GM21737 (cell line): Measurements from ENCODE around the gene ST7L.

Source experiments
- ATAC-seq: cut with Tn5 transposase; IDR thresholded peaks from one replicate; pipeline ENCODE4 v1.9.1; 2021; ENCODE audit warnings: mild to moderate bottlenecking, moderate library complexity; ENCODE audit not compliant: unreplicated experiment

ST7L gene

GRCh38 chr1:112516141-112516540, 102.8 kb downstream of the ST7L start:
- no peak for ATAC-seq

GRCh38 chr1:112515311-112516009, 103.5 kb downstream of the ST7L start:
- no peak for ATAC-seq

DNA sequence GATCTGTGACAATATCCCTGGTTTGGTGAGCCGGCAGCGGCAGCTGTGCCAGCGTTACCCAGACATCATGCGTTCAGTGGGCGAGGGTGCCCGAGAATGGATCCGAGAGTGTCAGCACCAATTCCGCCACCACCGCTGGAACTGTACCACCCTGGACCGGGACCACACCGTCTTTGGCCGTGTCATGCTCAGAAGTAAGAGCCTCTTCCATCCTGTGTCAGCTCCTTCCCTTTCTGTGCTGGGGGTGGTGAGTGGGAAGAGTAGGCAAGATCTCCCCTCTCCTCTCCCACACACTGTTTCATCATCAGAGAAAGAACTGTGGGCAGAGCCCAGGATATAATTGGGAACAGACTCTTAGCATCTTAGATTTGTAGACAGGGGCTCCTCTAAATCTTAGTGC, 104.0 kb downstream of the ST7L start:
- no peak for ATAC-seq

- ATAC-seq: no peak
Observed at GRCh38 chr1:112513112-112513870, 105.7 kb downstream of the ST7L start.

DNA sequence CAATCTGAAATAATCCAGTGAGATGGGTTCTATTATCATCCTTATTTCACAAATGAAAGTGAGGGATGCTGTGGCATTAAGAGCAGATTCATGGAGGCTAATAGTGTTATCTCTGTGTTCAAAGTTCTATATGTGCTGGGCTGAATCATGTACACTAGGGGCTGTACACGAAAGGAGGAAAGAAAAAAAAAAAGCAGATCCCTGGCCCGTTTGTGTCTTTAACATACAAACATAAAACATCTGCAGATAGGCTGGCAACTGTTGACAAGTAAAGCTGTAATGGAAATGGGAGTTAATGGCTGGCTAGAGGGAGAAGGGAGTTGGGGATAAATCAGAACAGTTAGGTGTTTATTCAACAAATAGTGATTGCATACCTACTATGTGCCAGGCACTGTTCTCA, 107.0 kb downstream of the ST7L start:
- no peak for ATAC-seq

DNA sequence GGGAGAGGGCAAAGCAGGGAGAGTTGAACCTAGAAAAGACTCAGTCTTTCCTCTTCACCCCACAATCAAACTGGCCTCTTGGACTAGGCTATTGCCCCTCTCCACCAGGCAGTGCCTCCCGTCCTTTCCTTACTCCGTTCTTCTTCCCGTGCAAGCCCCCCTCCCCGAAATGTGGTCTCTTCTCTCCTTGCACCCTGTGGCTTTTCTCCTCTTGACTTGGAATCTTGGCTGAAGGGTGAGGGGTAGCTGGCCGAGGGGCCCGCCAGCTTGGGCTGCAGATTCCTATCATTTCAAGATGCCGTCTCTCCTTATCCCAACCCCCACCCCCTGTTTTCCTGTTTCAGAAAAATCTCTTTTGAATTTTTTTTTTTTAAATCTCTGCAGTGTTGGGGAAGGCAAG, 108.6 kb downstream of the ST7L start:
- ATAC-seq: no peak

GRCh38 chr1:112509660-112510178, 109.2 kb downstream of the ST7L start:
- ATAC-seq: no peak

DNA sequence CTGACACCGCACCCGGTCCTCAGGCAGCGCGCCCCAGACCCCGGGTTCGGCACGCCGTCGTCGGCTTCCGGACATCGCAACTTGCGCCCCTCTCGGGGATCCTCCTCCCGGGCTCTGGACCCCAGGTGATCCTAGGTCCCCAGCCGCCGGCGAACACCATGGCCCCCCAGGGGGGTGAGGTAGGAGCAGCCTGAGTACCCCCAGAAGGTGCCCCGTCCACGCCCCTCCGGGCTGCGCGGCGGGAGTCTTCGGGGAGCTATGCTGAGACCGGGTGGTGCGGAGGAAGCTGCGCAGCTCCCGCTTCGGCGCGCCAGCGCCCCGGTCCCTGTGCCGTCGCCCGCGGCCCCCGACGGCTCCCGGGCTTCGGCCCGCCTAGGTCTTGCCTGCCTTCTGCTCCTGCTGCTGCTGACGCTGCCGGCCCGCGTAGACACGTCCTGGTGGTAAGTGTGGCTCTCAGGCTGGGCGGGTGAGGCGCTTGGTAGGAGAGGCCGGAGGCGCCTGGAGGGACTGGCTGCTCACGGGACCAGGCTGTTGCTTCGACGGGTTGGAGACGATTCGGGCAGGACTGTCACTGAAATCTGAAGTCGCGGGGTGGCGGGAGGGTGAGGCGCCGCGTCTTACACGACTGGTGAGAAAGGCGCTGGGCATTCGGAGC, 109.8 kb downstream of the ST7L start:
- no peak for ATAC-seq

GRCh38 chr1:112508278-112509004, 110.5 kb downstream of the ST7L start, which contains the start of gene WNT2B:
Gene WNT2B, plus strand, starts transcription at chr1:112508965. Its CDS starts 298 bp downstream, at chr1:112509263.
- no peak for ATAC-seq

GRCh38 chr1:112507921-112508277, 111.0 kb downstream of the ST7L start:
- ATAC-seq: no peak

GRCh38 chr1:112507336-112507735, 111.6 kb downstream of the ST7L start:
- ATAC-seq: no peak

DNA sequence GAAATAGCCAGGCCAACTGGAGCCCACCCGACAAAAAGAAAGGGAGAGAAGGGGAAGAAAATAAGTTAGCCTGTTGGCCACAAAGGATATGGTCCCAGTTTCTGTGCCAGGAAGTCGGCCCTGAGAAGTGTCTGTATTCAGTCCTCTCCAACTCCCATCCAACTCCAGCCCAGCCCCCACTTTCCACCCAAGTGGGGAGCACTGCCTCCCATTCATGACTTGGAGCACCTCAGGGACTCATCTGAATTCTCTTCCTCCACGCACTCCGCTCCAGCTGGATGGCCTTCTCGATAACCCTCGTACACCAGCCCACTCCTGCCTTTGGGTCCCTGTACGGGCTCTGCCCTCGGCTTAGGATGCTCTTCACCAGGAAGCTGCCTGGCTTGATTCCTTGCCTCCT, 112.2 kb downstream of the ST7L start:
- no peak for ATAC-seq

GRCh38 chr1:112506306-112506705, 112.6 kb downstream of the ST7L start:
- ATAC-seq: no peak

DNA sequence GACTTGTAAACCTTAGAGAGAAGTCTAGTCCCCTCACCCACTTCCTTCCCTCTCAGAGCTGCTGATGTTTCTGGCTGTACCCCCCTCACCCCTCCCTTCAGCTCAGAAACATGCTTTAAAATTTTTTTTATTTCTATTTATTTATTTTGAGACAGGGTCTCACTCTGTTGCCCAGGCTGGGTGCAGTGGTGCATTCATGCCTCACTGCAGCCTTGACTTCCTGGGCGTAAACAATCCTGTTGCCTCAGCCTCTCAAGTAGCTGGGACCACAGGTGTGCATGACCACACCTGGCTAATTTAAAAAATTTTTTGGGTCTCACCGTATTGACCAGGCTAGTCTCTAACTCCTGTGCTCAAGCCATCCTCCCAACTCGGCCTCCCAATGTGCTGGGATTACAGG, 113.1 kb downstream of the ST7L start:
- ATAC-seq: no peak

- no peak for ATAC-seq
Observed at GRCh38 chr1:112505400-112505785, 113.5 kb downstream of the ST7L start.

DNA sequence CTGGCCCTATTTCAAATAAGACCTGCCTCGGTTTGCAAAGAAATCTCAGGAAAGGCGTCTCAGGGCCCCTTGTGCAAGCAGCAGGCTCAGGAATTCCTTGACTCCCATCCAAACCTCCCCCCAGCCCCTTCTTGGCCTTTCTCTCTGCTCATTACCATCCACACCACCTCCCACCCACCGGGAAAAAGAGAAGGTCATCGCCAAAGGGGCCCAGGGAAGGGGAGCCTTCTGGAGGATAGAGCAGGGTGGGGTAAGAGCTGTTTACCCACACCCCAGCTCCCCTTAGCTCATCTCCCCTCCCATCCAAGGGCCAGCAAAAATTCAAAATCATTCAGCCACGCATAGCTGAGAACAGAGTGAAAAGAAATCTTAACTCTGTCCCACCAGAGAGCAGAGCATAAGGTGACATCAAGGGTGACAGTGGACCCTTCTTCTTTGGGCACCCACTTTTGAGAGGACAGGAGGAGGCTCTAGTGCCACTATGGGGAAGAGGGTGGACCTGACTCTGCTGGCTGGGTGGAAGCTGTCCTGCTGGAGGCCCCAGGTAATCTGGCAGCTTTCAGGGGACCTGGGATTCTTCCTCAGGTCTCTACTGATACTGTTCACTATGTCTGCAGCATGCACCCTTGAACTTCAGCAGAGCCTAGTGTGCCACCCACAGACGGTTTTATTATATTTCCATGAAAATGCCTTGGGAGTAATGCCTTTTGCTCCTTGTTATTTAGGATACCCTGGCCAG, 114.1 kb downstream of the ST7L start:
- ATAC-seq: no peak

DNA sequence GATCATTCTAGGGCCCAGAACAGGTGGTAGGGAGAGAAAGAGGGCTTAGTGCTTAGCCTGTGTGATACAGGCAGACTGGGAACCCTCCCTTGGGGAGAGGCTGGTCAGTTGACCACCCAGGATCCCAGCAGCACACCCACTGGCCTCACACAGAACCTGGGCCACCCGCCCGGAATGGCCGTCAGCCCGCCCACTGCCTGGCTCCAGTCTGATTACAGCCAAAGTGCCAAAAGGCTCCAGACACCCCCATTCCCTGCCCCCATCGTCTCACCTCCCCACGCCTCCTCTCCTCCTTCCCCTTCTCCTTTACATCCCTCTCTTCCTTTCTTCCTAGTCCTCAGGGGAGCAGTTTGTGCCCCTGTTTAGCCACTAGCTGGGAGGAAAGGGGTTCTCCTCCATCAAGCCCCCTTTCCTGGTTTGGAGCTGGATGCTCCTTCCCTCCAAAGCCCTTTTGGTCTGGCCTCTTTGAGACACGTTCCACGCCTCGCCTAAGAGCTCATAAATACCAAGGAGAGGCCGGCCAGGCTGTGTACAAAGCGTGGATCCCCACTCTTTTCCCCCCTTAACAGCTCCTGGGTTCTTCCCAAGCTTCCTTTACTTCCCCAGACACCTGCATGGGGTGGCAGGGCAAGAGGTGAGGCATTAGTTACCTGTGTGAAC, 114.8 kb downstream of the ST7L start:
- no peak for ATAC-seq

DNA sequence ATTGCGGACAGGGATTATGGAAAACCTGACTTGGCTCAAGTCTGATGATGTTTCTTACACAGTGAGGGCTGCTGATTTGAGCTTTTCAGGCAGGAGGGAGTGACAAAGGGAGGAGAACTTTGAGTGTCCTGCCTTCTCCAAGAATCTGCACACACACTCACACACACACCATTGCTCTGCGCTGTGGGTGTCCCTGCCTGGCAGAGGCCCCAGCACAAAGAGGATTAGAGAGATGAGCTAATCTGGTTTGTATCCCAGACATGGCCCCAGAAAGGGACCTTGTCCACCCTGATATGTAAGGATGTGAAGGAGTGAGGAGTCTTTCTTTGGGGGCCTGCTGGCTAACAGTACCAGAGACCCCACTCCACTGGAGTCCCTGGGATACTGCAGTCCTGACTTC, 116.1 kb downstream of the ST7L start:
- no peak for ATAC-seq

GRCh38 chr1:112501810-112502641, 116.9 kb downstream of the ST7L start:
- no peak for ATAC-seq
